HepG2 (cell line): ENCODE results near the gene NELFCD. TPM values are rescaled to one million over a fixed set of nuclear protein-coding genes. Genes with fewer than 3 reads are reported as not detected.

Source experiments
- ATF2 ChIP-seq: sonication (generic); formaldehyde crosslinking; IDR thresholded peaks from 2 replicates; pipeline ENCODE4 v1.4.0; 2020; ENCODE audit warnings: missing genetic modification reagents
- KDM6A ChIP-seq: IDR thresholded peaks from 2 replicates; pipeline ENCODE4 v1.6.1; 2016; ENCODE audit warnings: low read depth
- NFAT5 ChIP-seq: sonication (generic); formaldehyde crosslinking; IDR thresholded peaks from 2 replicates; pipeline ENCODE4 v1.4.0; 2020; ENCODE audit warnings: missing genetic modification reagents
- PCBP1 ChIP-seq: fragments of 200-400 bp; formaldehyde crosslinking; IDR thresholded peaks from 2 replicates; pipeline ENCODE4 v1.6.1; 2017; ENCODE audit warnings: mild to moderate bottlenecking, low read depth, low read length, borderline replicate concordance
- RFX1 ChIP-seq: fragments of 450-650 bp; IDR thresholded peaks from 2 replicates; pipeline ENCODE4 v1.6.1; 2017
- SCMH1 ChIP-seq: sonication (generic); formaldehyde crosslinking; IDR thresholded peaks from 2 replicates; pipeline ENCODE4 v1.9.0; 2021; ENCODE audit warnings: missing genetic modification reagents, mild to moderate bottlenecking, borderline replicate concordance
- SIX1 ChIP-seq: sonication (generic); formaldehyde crosslinking; IDR thresholded peaks from 2 replicates; pipeline ENCODE4 v1.4.0; 2020; ENCODE audit warnings: missing genetic modification reagents, borderline replicate concordance
- SMAD1 ChIP-seq: sonication (generic); formaldehyde crosslinking; IDR thresholded peaks from 2 replicates; pipeline ENCODE4 v1.4.0; 2020; ENCODE audit warnings: missing genetic modification reagents, low read depth, mild to moderate bottlenecking, borderline replicate concordance
- SMAD9 ChIP-seq: sonication (generic); formaldehyde crosslinking; IDR thresholded peaks from 2 replicates; pipeline ENCODE4 v1.5.1; 2020; ENCODE audit warnings: mild to moderate bottlenecking, missing genetic modification reagents
- SMYD3 ChIP-seq: sonication (generic); formaldehyde crosslinking; IDR thresholded peaks from 2 replicates; pipeline ENCODE4 v1.8.1; 2023; ENCODE audit warnings: mild to moderate bottlenecking, missing genetic modification reagents
- ZNF331 ChIP-seq: sonication (generic); formaldehyde crosslinking; IDR thresholded peaks from 2 replicates; pipeline ENCODE4 v1.4.0; 2020; ENCODE audit warnings: missing genetic modification reagents
- ZNF503 ChIP-seq: sonication (generic); formaldehyde crosslinking; IDR thresholded peaks from 2 replicates; pipeline ENCODE4 v1.4.0; 2020; ENCODE audit warnings: missing genetic modification reagents
- ZNF710 ChIP-seq: sonication (generic); formaldehyde crosslinking; IDR thresholded peaks from 2 replicates; pipeline ENCODE4 v1.5.0; 2020; ENCODE audit warnings: mild to moderate bottlenecking, missing genetic modification reagents, borderline replicate concordance
- ZNF777 ChIP-seq: sonication (generic); formaldehyde crosslinking; IDR thresholded peaks from 2 replicates; pipeline ENCODE4 v1.4.0; 2020; ENCODE audit warnings: missing genetic modification reagents
- ZNF878 ChIP-seq: sonication (generic); formaldehyde crosslinking; IDR thresholded peaks from 2 replicates; pipeline ENCODE4 v1.8.1; 2023; ENCODE audit warnings: mild to moderate bottlenecking, missing genetic modification reagents, moderate library complexity
- ZSCAN22 ChIP-seq: sonication (generic); formaldehyde crosslinking; IDR thresholded peaks from 2 replicates; pipeline ENCODE4 v1.4.0; 2020; ENCODE audit warnings: mild to moderate bottlenecking, missing genetic modification reagents
- polyA plus RNA-seq, 8 experiments: library from polyadenylated mRNA; depleted of rRNA in 3 of 8; stranded (reverse) in 7 of 8; unstranded in 1 of 8; fragments of >200 nt; fragmentation: Illumina TruSeq in 4 of 8; extraction: Trizol in 4 of 8; gene quantifications; 2 replicates each; pipeline versions ENCODE4 v1.2.1 to v1.2.3, GENCODE V29; 2011 to 2016; ENCODE audit warnings: low read depth in 4 of 8, missing spikeins in 1 of 8, mixed read lengths in 1 of 8; ENCODE audit not compliant: insufficient read depth in 1 of 8
- total RNA-seq, 5 experiments: library from RNA; depleted of rRNA; stranded (reverse); fragments of >200 nt; fragmentation: Illumina TruSeq; extraction: Trizol; gene quantifications; 2 replicates each; pipeline ENCODE4 v1.2.3, GENCODE V29; 2016; ENCODE audit warnings: low read depth in 1 of 5
- TF ChIP-seq, protein P1 (sequence below): sonication (generic); formaldehyde crosslinking; IDR thresholded peaks from 2 replicates; pipeline ENCODE4 v1.4.0; 2020; ENCODE audit warnings: mild to moderate bottlenecking, missing genetic modification reagents

The NELFCD gene
- total and polyA plus RNA-seq, 2 of the 13 experiments (the other 11 are each of a cell fraction or from before 2014, with no cell fraction given) = 159 to 203 TPM

DNA sequence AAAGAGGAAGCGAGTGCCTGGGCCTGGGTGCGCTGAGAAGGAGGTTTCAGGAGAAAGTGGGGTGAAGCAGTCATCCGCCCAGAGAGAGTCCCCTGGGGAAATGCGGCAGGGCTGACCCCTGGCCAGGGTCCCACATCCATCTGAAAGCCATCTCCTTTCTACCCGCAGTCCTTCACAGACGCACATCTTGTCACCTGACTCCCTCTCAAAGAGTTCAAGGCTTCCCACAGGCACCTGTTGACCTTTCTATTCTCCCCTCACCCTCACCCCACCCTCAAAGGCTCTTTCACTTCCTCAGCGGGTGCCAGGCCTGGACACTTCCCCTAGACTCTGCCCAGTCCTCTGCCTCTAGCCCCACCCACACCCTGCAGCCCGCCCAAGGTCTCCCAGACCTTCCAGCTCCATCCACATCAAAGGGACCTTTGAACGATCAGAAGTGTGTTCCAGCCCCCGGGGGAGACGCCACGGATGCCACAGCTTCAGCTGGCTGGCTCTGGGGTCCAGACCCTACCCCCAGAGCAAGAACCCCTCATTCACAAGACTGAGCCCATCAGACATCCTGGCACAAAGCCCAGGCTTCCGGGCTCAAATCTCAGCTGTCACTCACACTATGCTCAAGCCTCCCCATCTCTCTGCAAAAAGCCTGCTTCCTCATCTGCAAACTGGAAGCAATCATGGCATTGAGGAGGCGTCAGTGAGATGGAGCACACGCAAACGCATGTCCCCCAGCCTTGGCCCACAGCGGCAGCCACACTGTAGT, 23.9 kb downstream of the NELFCD start (continued):
- TF ChIP-seq ATF2 (no peak), SCMH1 (no peak), PCBP1 (no peak), SIX1 (CRISPR knock-in tag) (no peak), ZNF503 (CRISPR knock-in tag) (no peak), SMYD3 (no peak), ZNF878 (CRISPR knock-in tag) (no peak), RFX1 (no peak), ZNF710 (peak; percentile 28; the same call in 1 of the 2 replicates), ZNF331 (CRISPR knock-in tag) (no peak), KDM6A (CRISPR knock-in tag) (no peak), ZNF777 (CRISPR knock-in tag) (no peak), SMAD9 (CRISPR knock-in tag) (no peak), SMAD1 (0 out of 2 replicates have a peak, but pooled peaks have one; percentile 22), NFAT5 (no peak; the same call in 1 of the 2 replicates), ZSCAN22 (no peak)
- TF ChIP-seq, protein P1, sequence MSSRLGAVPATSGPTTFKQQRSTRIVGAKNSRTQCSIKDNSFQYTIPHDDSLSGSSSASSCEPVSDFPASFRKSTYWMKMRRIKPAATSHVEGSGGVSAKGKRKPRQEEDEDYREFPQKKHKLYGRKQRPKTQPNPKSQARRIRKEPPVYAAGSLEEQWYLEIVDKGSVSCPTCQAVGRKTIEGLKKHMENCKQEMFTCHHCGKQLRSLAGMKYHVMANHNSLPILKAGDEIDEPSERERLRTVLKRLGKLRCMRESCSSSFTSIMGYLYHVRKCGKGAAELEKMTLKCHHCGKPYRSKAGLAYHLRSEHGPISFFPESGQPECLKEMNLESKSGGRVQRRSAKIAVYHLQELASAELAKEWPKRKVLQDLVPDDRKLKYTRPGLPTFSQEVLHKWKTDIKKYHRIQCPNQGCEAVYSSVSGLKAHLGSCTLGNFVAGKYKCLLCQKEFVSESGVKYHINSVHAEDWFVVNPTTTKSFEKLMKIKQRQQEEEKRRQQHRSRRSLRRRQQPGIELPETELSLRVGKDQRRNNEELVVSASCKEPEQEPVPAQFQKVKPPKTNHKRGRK (CRISPR knock-in tag) = no peak
